ENCODE measurements around the gene SETD2.
A peak's percentile ranks its signal among the peaks of the same experiment; 100 is the strongest.
"Not testable (repeated sequence)": the region's sequence is repeated elsewhere in the genome, so short reads cannot be mapped to it uniquely, and the experiment has no call there.

Gene SETD2

DNA sequence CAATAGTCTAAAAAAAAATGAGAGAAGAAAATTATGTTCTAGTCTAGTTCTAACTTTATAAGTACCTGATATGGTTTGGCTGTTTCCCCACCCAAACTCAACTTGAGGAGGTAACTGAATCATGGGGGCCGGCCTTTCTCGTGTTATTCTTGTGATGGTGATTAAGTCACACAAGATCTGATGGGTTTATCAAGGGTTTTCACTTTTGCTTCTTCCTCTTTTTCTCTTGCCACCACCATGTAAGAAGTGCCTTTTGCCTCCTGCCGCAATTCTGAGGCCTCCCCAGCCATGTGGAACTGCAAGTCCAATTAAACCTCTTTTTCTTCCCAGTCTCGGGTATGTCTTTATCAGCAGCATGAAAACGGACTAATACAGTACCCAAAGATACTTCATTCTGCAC lies 44.5 kb downstream of the SETD2 start:
- not testable (repeated sequence) for H3K27me3 ChIP-seq (ENCODE audit: control insufficient read depth, insufficient read depth, low read length); H3K9ac ChIP-seq (ENCODE audit: low read length); H3K9me3 ChIP-seq (ENCODE audit: control insufficient read depth, low read depth, low read length); H3K4me1 ChIP-seq (ENCODE audit: control insufficient read depth, low read depth, low read length); H3K27ac ChIP-seq (ENCODE audit: low read length); H3K4me3 ChIP-seq (ENCODE audit: low read length)
- H3K36me3 ChIP-seq (ENCODE audit: control insufficient read depth, low read depth, low read length) = peaks cover 55% of the 10 kb centered on the region

DNA sequence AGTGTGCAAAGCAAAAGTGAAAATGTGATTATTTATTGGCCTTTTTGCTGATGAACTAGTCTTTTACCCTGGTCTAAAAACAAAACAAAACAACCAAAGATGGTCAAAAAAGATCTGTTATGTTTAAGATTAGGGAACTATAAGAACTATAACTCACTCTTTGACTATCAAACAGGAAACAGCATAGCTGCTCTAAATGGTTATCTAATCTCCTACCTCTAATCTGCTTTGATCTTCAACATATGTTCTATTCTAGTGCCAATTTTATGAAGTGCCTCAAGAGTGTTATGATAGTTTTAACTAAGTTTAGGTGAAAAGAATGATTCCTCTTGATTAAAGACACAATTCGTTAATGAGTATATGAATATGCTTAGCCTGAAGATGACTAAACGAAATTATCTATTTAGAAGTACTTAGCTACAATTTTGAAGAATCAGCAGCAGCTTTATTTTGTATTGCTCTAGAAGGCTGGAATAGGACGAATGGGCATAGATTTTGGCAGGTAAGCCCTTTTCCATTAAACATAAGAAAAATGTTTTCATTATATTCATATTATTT lies 46.0 kb downstream of the SETD2 start:
- Histone ChIP-seq H3K9me3 (ENCODE audit: control insufficient read depth, low read depth, low read length) (no peaks in the 10 kb centered on the region), H3K4me3 (ENCODE audit: low read length) (no peak overlapping the region), H3K36me3 (ENCODE audit: control insufficient read depth, low read depth, low read length) (peaks cover 48% of the 10 kb centered on the region), H3K9ac (ENCODE audit: low read length) (no peak overlapping the region), H3K4me1 (ENCODE audit: control insufficient read depth, low read depth, low read length) (peaks cover 16% of the 10 kb centered on the region), H3K27ac (ENCODE audit: low read length) (no peak overlapping the region), H3K27me3 (ENCODE audit: control insufficient read depth, insufficient read depth, low read length) (no peaks in the 10 kb centered on the region)

DNA sequence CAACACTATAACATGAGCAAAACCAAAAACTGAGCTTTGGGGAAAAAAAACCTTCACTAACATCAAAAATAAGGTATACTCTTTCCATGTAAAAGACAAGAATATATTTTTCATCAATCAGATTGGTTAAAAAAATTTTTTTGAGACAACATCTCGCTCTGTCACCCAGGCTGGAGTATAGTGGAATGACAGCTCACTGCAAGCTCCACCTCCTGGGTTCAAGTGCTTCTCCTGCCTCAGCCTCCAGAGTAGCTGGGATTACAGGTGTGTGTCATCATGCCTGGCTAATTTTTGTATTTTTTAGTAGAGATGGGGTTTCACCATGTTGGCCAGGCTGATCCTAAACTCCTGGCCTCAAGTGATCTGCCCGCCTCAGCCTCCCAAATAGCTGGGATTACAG lies 48.4 kb downstream of the SETD2 start:
- Histone ChIP-seq H3K4me1 (ENCODE audit: control insufficient read depth, low read depth, low read length) (peaks cover 16% of the 10 kb centered on the region), H3K36me3 (ENCODE audit: control insufficient read depth, low read depth, low read length) (peaks cover 36% of the 10 kb centered on the region)
- not testable (repeated sequence) for H3K9me3 ChIP-seq (ENCODE audit: control insufficient read depth, low read depth, low read length); H3K27me3 ChIP-seq (ENCODE audit: control insufficient read depth, insufficient read depth, low read length); H3K27ac ChIP-seq (ENCODE audit: low read length); H3K4me3 ChIP-seq (ENCODE audit: low read length); H3K9ac ChIP-seq (ENCODE audit: low read length)

DNA sequence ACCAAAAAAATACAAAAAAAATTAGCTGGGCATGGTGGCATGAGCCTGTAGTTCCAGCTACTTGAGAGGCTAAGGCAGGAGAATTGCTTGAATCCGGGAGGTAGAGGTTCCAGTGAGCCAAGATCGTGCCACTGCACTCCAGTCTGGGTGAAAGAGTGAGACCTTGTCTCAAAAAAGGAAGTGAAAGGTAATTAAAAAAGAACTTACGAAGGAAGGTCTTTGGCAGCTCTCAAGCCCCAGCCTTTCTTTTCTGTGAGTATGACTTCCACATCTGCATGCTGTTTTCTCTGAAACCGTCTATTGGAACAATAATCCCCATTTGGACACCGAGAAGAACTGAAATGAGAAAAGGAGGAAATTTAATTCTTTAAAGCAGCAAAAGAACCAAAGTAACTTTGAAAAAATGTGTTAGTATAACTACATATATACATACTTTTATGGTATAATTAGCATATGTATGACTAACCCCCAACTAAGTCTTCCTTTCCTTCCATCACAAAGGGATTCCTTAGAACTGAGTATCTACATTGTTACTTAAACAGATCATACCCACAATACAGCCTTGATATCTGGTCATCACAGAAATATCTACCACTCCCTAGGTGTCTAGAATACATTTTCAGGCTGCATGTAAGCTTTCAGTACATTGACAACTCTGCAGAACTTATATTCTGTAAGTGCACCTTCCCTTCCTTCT lies 50.1 kb downstream of the SETD2 start:
- H3K27me3 ChIP-seq (ENCODE audit: control insufficient read depth, insufficient read depth, low read length) = no peaks in the 10 kb centered on the region
- H3K9ac ChIP-seq (ENCODE audit: low read length) = peak overlapping the region; percentile 9
- no peak overlapping the region for H3K27ac ChIP-seq (ENCODE audit: low read length)
- H3K9me3 ChIP-seq (ENCODE audit: control insufficient read depth, low read depth, low read length) = no peaks in the 10 kb centered on the region
- peaks cover 20% of the 10 kb centered on the region for H3K4me1 ChIP-seq (ENCODE audit: control insufficient read depth, low read depth, low read length)
- H3K4me3 ChIP-seq (ENCODE audit: low read length) = peak overlapping the region; percentile 13
- H3K36me3 ChIP-seq (ENCODE audit: control insufficient read depth, low read depth, low read length) = peaks cover 36% of the 10 kb centered on the region

DNA sequence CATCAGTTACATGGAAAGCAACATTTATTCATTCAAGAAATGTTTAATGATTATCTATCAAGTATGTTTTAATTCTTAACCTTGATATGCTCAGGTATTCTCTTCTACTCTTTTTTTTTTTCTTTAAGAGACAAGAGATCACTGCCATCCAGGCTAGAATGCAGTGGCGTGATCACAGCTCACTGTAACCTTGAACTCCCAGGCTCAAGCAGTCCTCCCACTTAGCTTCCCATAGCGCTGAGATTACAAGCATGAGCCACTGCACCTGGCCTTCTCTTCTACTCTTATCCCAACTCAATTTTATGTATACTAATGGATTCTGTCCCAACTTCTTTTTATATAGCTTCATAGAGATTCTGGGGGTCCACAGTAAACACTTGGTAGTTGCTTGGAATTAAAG lies 50.9 kb downstream of the SETD2 start:
- H3K4me3 ChIP-seq (ENCODE audit: low read length) = no peak overlapping the region
- no peaks in the 10 kb centered on the region for H3K27me3 ChIP-seq (ENCODE audit: control insufficient read depth, insufficient read depth, low read length)
- no peak overlapping the region for H3K27ac ChIP-seq (ENCODE audit: low read length)
- H3K9ac ChIP-seq (ENCODE audit: low read length) = no peak overlapping the region
- H3K36me3 ChIP-seq (ENCODE audit: control insufficient read depth, low read depth, low read length) = peaks cover 36% of the 10 kb centered on the region
- H3K9me3 ChIP-seq (ENCODE audit: control insufficient read depth, low read depth, low read length) = no peaks in the 10 kb centered on the region
- H3K4me1 ChIP-seq (ENCODE audit: control insufficient read depth, low read depth, low read length) = peaks cover 28% of the 10 kb centered on the region

DNA sequence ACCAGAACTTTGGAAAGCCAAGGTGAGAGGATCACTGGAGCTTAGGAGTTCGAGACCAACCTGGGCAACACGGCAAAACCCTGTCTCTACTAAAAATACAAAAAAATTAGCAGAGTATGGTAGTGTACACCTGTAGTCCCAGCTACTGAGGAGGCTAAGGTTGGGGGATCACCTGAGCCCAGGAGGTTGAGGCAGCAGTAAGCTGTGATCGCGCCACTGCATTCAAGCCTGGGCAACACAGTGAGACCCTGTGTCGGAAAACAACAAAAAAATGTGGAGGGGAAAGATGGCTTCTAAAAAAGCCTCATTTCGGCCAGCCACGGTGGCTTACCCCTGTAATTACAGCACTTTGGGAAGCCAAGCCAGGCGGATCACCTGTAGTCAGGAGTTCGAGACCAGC lies 54.5 kb downstream of the SETD2 start:
- Histone ChIP-seq H3K36me3 (ENCODE audit: control insufficient read depth, low read depth, low read length) (peaks cover 27% of the 10 kb centered on the region), H3K4me1 (ENCODE audit: control insufficient read depth, low read depth, low read length) (peaks cover 21% of the 10 kb centered on the region), H3K4me3 (ENCODE audit: low read length) (no peak overlapping the region), H3K27me3 (ENCODE audit: control insufficient read depth, insufficient read depth, low read length) (no peaks in the 10 kb centered on the region), H3K9ac (ENCODE audit: low read length) (no peak overlapping the region), H3K27ac (ENCODE audit: low read length) (no peak overlapping the region), H3K9me3 (ENCODE audit: control insufficient read depth, low read depth, low read length) (no peaks in the 10 kb centered on the region)

DNA sequence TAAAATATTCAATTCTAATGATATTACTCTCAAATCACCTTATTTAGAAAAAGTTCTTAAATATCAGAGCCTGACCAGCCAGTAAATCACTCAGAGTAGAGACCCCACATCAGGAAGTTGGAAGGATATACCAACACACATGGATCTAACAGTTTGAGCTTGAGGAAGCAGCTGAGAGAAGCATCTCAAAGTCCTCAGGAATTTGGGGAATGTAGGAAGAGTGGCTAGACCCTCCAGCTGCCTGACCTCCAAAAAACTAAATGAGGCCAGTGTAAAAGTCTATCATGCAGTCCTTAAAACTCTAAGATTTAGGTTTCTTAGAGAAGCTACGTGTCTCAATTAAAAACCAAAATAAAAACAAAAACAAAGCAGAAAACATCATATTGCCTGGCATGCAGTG lies 55.4 kb downstream of the SETD2 start:
- H3K27ac ChIP-seq (ENCODE audit: low read length) = peak overlapping the region; percentile 11

DNA sequence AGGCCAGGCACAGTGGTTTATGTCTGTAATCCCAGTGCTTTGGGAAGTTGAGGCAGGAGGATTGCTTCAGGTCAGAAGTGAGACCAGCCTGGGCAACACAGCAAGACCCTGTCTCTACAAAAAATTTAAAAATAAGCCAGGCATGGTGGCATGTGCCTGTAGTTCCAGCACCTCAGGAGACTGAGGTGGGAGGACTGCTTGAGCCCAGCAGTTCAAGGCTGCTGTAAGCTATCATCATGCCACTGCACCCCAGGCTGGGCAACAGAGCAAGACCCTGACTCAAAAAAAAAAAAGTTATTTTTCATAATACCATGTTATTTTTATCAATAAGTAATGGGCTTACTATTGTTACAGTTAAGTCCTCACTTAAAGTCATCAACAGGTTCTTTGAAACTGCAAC lies 59.7 kb downstream of the SETD2 start:
- H3K36me3 ChIP-seq (ENCODE audit: control insufficient read depth, low read depth, low read length) = peaks cover 20% of the 10 kb centered on the region

More for the DNA sequence above, 55.4 kb downstream of the SETD2 start:
- H3K4me3 ChIP-seq (ENCODE audit: low read length) = no peak overlapping the region
- H3K4me1 ChIP-seq (ENCODE audit: control insufficient read depth, low read depth, low read length) = peaks cover 12% of the 10 kb centered on the region
- no peaks in the 10 kb centered on the region for H3K9me3 ChIP-seq (ENCODE audit: control insufficient read depth, low read depth, low read length)
- H3K9ac ChIP-seq (ENCODE audit: low read length) = no peak overlapping the region
- H3K36me3 ChIP-seq (ENCODE audit: control insufficient read depth, low read depth, low read length) = peaks cover 27% of the 10 kb centered on the region
- H3K27me3 ChIP-seq (ENCODE audit: control insufficient read depth, insufficient read depth, low read length) = no peaks in the 10 kb centered on the region

DNA sequence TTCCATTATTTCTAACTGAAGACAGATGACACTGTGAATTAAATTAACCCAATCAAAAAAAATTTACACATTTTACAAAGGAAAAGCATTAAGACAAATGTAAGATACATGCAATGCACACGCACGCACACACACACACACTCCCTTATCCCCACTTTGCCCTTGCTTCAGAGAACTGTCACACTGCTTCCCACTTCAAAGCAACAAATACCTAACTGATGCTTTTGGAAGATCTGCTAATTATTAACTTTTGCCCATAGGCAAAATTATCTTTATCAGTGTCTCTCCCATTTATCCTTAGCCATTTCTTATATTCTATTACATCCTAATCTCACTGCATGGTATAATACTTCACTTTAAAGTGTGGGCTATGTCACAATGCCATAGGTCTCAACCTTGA lies 60.3 kb downstream of the SETD2 start:
- H3K36me3 ChIP-seq (ENCODE audit: control insufficient read depth, low read depth, low read length) = peaks cover 20% of the 10 kb centered on the region
- no peak overlapping the region for H3K27ac ChIP-seq (ENCODE audit: low read length)
- H3K9me3 ChIP-seq (ENCODE audit: control insufficient read depth, low read depth, low read length) = no peaks in the 10 kb centered on the region
- H3K4me1 ChIP-seq (ENCODE audit: control insufficient read depth, low read depth, low read length) = peaks cover 6% of the 10 kb centered on the region
- H3K27me3 ChIP-seq (ENCODE audit: control insufficient read depth, insufficient read depth, low read length) = no peaks in the 10 kb centered on the region
- H3K4me3 ChIP-seq (ENCODE audit: low read length) = no peak overlapping the region
- H3K9ac ChIP-seq (ENCODE audit: low read length) = no peak overlapping the region

More for the DNA sequence above, 59.7 kb downstream of the SETD2 start:
- peaks cover 12% of the 10 kb centered on the region for H3K4me1 ChIP-seq (ENCODE audit: control insufficient read depth, low read depth, low read length)
- H3K4me3 ChIP-seq (ENCODE audit: low read length) = no peak overlapping the region
- no peaks in the 10 kb centered on the region for H3K27me3 ChIP-seq (ENCODE audit: control insufficient read depth, insufficient read depth, low read length)
- no peak overlapping the region for H3K9ac ChIP-seq (ENCODE audit: low read length)
- H3K9me3 ChIP-seq (ENCODE audit: control insufficient read depth, low read depth, low read length) = no peaks in the 10 kb centered on the region
- no peak overlapping the region for H3K27ac ChIP-seq (ENCODE audit: low read length)

DNA sequence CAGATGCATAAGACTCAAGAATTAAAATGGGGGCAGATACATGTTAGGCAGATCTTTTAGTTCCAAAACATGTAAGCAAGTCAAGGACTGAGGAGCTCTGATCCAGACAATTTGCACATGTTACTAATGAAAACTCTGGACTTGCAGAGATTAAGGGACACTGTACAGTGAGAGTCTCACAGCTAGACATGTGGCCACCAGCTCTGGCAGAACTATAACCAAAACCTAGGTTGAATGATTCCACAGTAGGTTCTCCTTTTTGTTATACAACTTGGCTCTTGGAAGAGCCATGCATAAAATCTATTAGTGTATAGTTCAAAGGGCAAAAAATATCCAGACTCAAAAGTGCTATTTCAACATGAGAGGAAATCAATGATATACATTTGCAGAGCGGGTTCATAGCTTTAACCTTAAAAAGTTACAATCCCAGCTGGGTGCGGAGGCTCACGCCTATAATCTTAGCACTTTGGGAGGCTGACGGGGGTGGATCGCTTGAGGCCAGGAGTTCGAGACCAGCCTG lies 61.8 kb downstream of the SETD2 start:
- Histone ChIP-seq H3K9ac (ENCODE audit: low read length) (no peak overlapping the region), H3K9me3 (ENCODE audit: control insufficient read depth, low read depth, low read length) (no peaks in the 10 kb centered on the region), H3K4me1 (ENCODE audit: control insufficient read depth, low read depth, low read length) (no peaks in the 10 kb centered on the region), H3K36me3 (ENCODE audit: control insufficient read depth, low read depth, low read length) (peaks cover 30% of the 10 kb centered on the region), H3K4me3 (ENCODE audit: low read length) (no peak overlapping the region), H3K27me3 (ENCODE audit: control insufficient read depth, insufficient read depth, low read length) (no peaks in the 10 kb centered on the region), H3K27ac (ENCODE audit: low read length) (no peak overlapping the region)

DNA sequence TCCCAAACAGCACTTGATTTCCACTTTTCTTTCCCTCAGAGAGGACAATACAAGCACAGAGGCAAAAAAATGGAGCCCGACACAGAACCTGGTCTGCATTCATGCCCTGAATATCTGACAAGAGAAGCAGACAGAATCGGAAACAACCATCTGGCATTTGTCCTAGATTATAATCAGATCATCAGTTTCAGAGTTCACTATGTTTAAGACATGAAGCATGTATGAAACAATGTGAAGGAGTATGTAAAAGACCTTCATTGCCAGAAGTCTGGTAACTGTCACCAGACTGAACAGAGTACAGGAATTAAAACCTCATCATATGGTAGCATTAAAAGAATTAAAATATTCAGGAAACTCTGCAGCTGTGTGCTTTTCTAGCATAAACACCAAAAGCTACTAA lies 65.0 kb downstream of the SETD2 start:
- Histone ChIP-seq H3K27me3 (ENCODE audit: control insufficient read depth, insufficient read depth, low read length) (no peaks in the 10 kb centered on the region), H3K27ac (ENCODE audit: low read length) (no peak overlapping the region), H3K4me1 (ENCODE audit: control insufficient read depth, low read depth, low read length) (no peaks in the 10 kb centered on the region), H3K4me3 (ENCODE audit: low read length) (no peak overlapping the region), H3K36me3 (ENCODE audit: control insufficient read depth, low read depth, low read length) (peaks cover 40% of the 10 kb centered on the region), H3K9me3 (ENCODE audit: control insufficient read depth, low read depth, low read length) (no peaks in the 10 kb centered on the region), H3K9ac (ENCODE audit: low read length) (no peak overlapping the region)

DNA sequence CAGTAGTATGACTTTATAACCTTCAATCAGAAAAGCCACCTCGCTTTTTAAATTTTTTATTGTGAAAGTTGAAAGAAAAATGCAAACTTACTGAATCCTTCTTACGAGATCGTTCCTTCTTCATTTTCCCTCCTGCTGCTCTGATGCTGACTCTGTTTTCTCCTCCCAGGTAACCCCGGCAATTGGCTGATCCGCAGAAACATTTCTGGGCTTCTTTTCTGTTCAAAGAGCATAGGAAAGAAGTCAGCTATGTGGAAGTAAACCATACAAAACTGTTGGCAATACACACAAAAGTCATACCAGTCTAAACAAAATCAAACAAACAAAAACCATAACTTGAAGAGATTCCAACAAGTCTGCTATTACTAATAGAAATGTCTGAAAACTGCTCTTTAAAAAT lies 66.0 kb downstream of the SETD2 start:
- Histone ChIP-seq H3K27me3 (ENCODE audit: control insufficient read depth, insufficient read depth, low read length) (no peaks in the 10 kb centered on the region), H3K9me3 (ENCODE audit: control insufficient read depth, low read depth, low read length) (no peaks in the 10 kb centered on the region), H3K4me3 (ENCODE audit: low read length) (no peak overlapping the region), H3K36me3 (ENCODE audit: control insufficient read depth, low read depth, low read length) (peaks cover 39% of the 10 kb centered on the region), H3K9ac (ENCODE audit: low read length) (no peak overlapping the region), H3K27ac (ENCODE audit: low read length) (no peak overlapping the region), H3K4me1 (ENCODE audit: control insufficient read depth, low read depth, low read length) (no peaks in the 10 kb centered on the region)

All from iPS-18a (cell line).